ENCODE measurements around the gene SPEG. TPM values are rescaled to one million over a fixed set of nuclear protein-coding genes. Genes with fewer than 3 reads are reported as not detected.
A peak's percentile ranks its signal among the peaks of the same experiment; 100 is the strongest.

Gene SPEG
- total RNA-seq, 1 experiment from 2014 or later, result 25.3 TPM

GRCh38 chr2:219510512-219511135 lies 76.0 kb downstream of the SPEG start:
- Histone ChIP-seq H3K36me3 (replicated peaks; ENCODE audit: control insufficient read depth, insufficient read depth, low read length) (peaks cover 2% of the 10 kb centered on the region), H3K27me3 (ENCODE audit: control insufficient read depth, insufficient read depth, low read length) (peaks cover 41% of the 10 kb centered on the region), H3K4me3 (ENCODE audit: insufficient read depth, low read depth, low read length) (peak overlapping the region; percentile 43; the same call in 1 of the 2 replicates)
- peak; percentile 75 for DNase-seq

- peaks cover 51% of the 10 kb centered on the region for H3K27me3 ChIP-seq (ENCODE audit: control insufficient read depth, insufficient read depth, low read length)
- no peaks in the 10 kb centered on the region for H3K36me3 ChIP-seq (replicated peaks; ENCODE audit: control insufficient read depth, insufficient read depth, low read length)
- DNase-seq, result peak; percentile 76
- no peak overlapping the region for H3K4me3 ChIP-seq (ENCODE audit: insufficient read depth, low read depth, low read length)
Measured at GRCh38 chr2:219511547-219512325, 77.1 kb downstream of the SPEG start.

- Histone ChIP-seq H3K27me3 (ENCODE audit: control insufficient read depth, insufficient read depth, low read length) (peaks cover 54% of the 10 kb centered on the region), H3K4me3 (ENCODE audit: insufficient read depth, low read depth, low read length) (no peak overlapping the region), H3K36me3 (replicated peaks; ENCODE audit: control insufficient read depth, insufficient read depth, low read length) (no peaks in the 10 kb centered on the region)
- DNase-seq, result peak; percentile 80
Measured at GRCh38 chr2:219512524-219513216, 78.0 kb downstream of the SPEG start.

- DNase-seq, result peak; percentile 72
- Histone ChIP-seq H3K36me3 (replicated peaks; ENCODE audit: control insufficient read depth, insufficient read depth, low read length) (no peaks in the 10 kb centered on the region), H3K27me3 (ENCODE audit: control insufficient read depth, insufficient read depth, low read length) (peaks cover 59% of the 10 kb centered on the region), H3K4me3 (ENCODE audit: insufficient read depth, low read depth, low read length) (no peak overlapping the region; the same call in 1 of the 2 replicates)
Measured at GRCh38 chr2:219513787-219514186, 79.1 kb downstream of the SPEG start.

- peak; percentile 79 for DNase-seq
- peaks cover 59% of the 10 kb centered on the region for H3K27me3 ChIP-seq (ENCODE audit: control insufficient read depth, insufficient read depth, low read length)
- peak within 1 kb of the TSS; percentile 1; the same call in 1 of the 2 replicates for H3K4me3 ChIP-seq (ENCODE audit: insufficient read depth, low read depth, low read length)
- no peaks in the 10 kb centered on the region for H3K36me3 ChIP-seq (replicated peaks; ENCODE audit: control insufficient read depth, insufficient read depth, low read length)
Measured at GRCh38 chr2:219514196-219514761, 79.6 kb downstream of the SPEG start, which contains the start of gene ASIC4. TSS of gene ASIC4 (plus strand) at chr2:219514482. CDS start at chr2:219514725, 243 bp downstream.

GRCh38 chr2:219514836-219515235 lies 80.2 kb downstream of the SPEG start:
- Histone ChIP-seq H3K27me3 (ENCODE audit: control insufficient read depth, insufficient read depth, low read length) (peaks cover 59% of the 10 kb centered on the region), H3K36me3 (replicated peaks; ENCODE audit: control insufficient read depth, insufficient read depth, low read length) (no peaks in the 10 kb centered on the region), H3K4me3 (ENCODE audit: insufficient read depth, low read depth, low read length) (no peak overlapping the region)
- DNase-seq, result no peak

- H3K36me3 ChIP-seq (replicated peaks; ENCODE audit: control insufficient read depth, insufficient read depth, low read length), result no peaks in the 10 kb centered on the region
- no peak overlapping the region for H3K4me3 ChIP-seq (ENCODE audit: insufficient read depth, low read depth, low read length)
- no peak for DNase-seq
- H3K27me3 ChIP-seq (ENCODE audit: control insufficient read depth, insufficient read depth, low read length), result peaks cover 57% of the 10 kb centered on the region
Measured at GRCh38 chr2:219515874-219516629, 81.4 kb downstream of the SPEG start.

GRCh38 chr2:219516888-219517287 lies 82.2 kb downstream of the SPEG start:
- H3K27me3 ChIP-seq (ENCODE audit: control insufficient read depth, insufficient read depth, low read length), result peaks cover 51% of the 10 kb centered on the region
- H3K4me3 ChIP-seq (ENCODE audit: insufficient read depth, low read depth, low read length), result no peak overlapping the region
- no peaks in the 10 kb centered on the region for H3K36me3 ChIP-seq (replicated peaks; ENCODE audit: control insufficient read depth, insufficient read depth, low read length)
- DNase-seq, result no peak

- peaks cover 39% of the 10 kb centered on the region for H3K27me3 ChIP-seq (ENCODE audit: control insufficient read depth, insufficient read depth, low read length)
- no peak overlapping the region for H3K4me3 ChIP-seq (ENCODE audit: insufficient read depth, low read depth, low read length)
- no peaks in the 10 kb centered on the region for H3K36me3 ChIP-seq (replicated peaks; ENCODE audit: control insufficient read depth, insufficient read depth, low read length)
- peak; percentile 57 for DNase-seq
Measured at GRCh38 chr2:219517954-219518778, 83.5 kb downstream of the SPEG start.

- no peak overlapping the region for H3K4me3 ChIP-seq (ENCODE audit: insufficient read depth, low read depth, low read length)
- H3K36me3 ChIP-seq (replicated peaks; ENCODE audit: control insufficient read depth, insufficient read depth, low read length), result no peaks in the 10 kb centered on the region
- DNase-seq, result no peak
- peaks cover 25% of the 10 kb centered on the region for H3K27me3 ChIP-seq (ENCODE audit: control insufficient read depth, insufficient read depth, low read length)
Measured at GRCh38 chr2:219519526-219519916, 84.9 kb downstream of the SPEG start.

GRCh38 chr2:219520079-219520478 lies 85.4 kb downstream of the SPEG start:
- H3K4me3 ChIP-seq (ENCODE audit: insufficient read depth, low read depth, low read length), result no peak overlapping the region
- H3K36me3 ChIP-seq (replicated peaks; ENCODE audit: control insufficient read depth, insufficient read depth, low read length), result no peaks in the 10 kb centered on the region
- H3K27me3 ChIP-seq (ENCODE audit: control insufficient read depth, insufficient read depth, low read length), result peaks cover 20% of the 10 kb centered on the region
- peak; percentile 65 for DNase-seq

GRCh38 chr2:219521066-219521880 lies 86.6 kb downstream of the SPEG start:
- Histone ChIP-seq H3K4me3 (ENCODE audit: insufficient read depth, low read depth, low read length) (no peak overlapping the region), H3K36me3 (replicated peaks; ENCODE audit: control insufficient read depth, insufficient read depth, low read length) (no peaks in the 10 kb centered on the region), H3K27me3 (ENCODE audit: control insufficient read depth, insufficient read depth, low read length) (peaks cover 12% of the 10 kb centered on the region)
- peak; percentile 97 for DNase-seq

All from H7 (cell line).